K562 (cell line): Measurements from ENCODE around the gene ITGB5. TPM values are rescaled to one million over a fixed set of nuclear protein-coding genes. Genes with fewer than 3 reads are reported as not detected.

ENCODE experiments used
- ATAC-seq: fragments of 200-7000 bp; cut with Tn5 transposase; 3 replicates; pipeline ENCODE4 v1.9.1; 2020; ENCODE audit warnings: moderate library complexity
- BruUV-seq: library from RNA; stranded (reverse); fragments of 400-500 nt; replicated peaks from 2 replicates; lab custom pipeline; 2021; lab: Mats Ljungman, UMichigan
- CTCF ChIA-PET: fragments of 300-600 bp; formaldehyde crosslinking; extraction: SDS; loops from one replicate; lab custom pipeline; 2021; ENCODE audit warnings: low intra/inter-chr PET ratio; lab: Yijun Ruan, JAX
- POLR2A ChIA-PET: fragments of 300-600, 350-650 bp; sonication (Branson Sonifier 250); formaldehyde crosslinking; extraction: SDS; loops from one replicate; lab custom pipeline; 2021; ENCODE audit warnings: antibody characterized with exemption, inconsistent platforms; lab: Yijun Ruan, JAX
- DNase-seq, 4 experiments: peaks; one replicate each; pipeline versions ENCODE4 v3.0.0 to v3.0.0-alpha.2; 2011 to 2018; ENCODE audit warnings: low spot score in 3 of 4, mixed read lengths in 3 of 4; ENCODE audit errors: extremely low read depth in 1 of 4
- FAIRE-seq: peaks from 2 replicates; lab custom pipeline; 2011; peaks lifted over from hg19 to GRCh38; lab: Jason Lieb, UNC
- H2AFZ ChIP-seq: 2 replicates; pipeline ENCODE4 v1.6.0; 2011; ENCODE audit warnings: low read depth, low read length, control low read depth, inconsistent platforms
- H3K27ac ChIP-seq: fragments of 200-600 bp; 3 replicates; pipeline ENCODE4 v1.8.0; 2011; ENCODE audit warnings: low read depth, mild to moderate bottlenecking, control low read depth, inconsistent platforms, low read length, moderate library complexity, mixed read lengths; ENCODE audit errors: extremely low read depth
- H3K27me3 ChIP-seq, 2 experiments: fragments of 300-600 bp in 1 of 2; 2 replicates in 1 of 2; 3 replicates in 1 of 2; pipeline versions ENCODE4 v1.6.0 to v1.8.0; 2011; ENCODE audit warnings: inconsistent platforms in 2 of 2, low read length in 2 of 2, mild to moderate bottlenecking in 1 of 2, mixed read lengths in 1 of 2, moderate library complexity in 1 of 2; ENCODE audit not compliant: control insufficient read depth in 2 of 2, insufficient read depth in 2 of 2
- H3K36me3 ChIP-seq: fragments of 300-600 bp; 3 replicates; pipeline ENCODE4 v1.8.0; 2011; ENCODE audit warnings: mild to moderate bottlenecking, low read length, inconsistent platforms; ENCODE audit not compliant: control insufficient read depth, insufficient read depth
- H3K4me1 ChIP-seq, 2 experiments: fragments of 200-600 bp in 1 of 2; replicated peaks in 1 of 2; 2 replicates in 1 of 2; 3 replicates in 1 of 2; pipeline versions ENCODE4 v1.5.1 to v1.8.0; 2011; ENCODE audit warnings: inconsistent platforms in 2 of 2, low read length in 2 of 2, mild to moderate bottlenecking in 1 of 2, mixed read lengths in 1 of 2, moderate library complexity in 1 of 2; ENCODE audit not compliant: control insufficient read depth in 2 of 2, insufficient read depth in 2 of 2
- H3K4me2 ChIP-seq: 2 replicates; pipeline ENCODE4 v1.6.1; 2011; ENCODE audit warnings: low read length, control low read depth, inconsistent platforms, mixed read lengths; ENCODE audit not compliant: insufficient read depth
- H3K4me3 ChIP-seq: fragments of 200-600 bp; sonication (generic), shearing (Covaris generic); 2 replicates; pipeline ENCODE4 v1.5.1; 2016; ENCODE audit warnings: control low read depth, inconsistent platforms
- H3K79me2 ChIP-seq: fragments of 200-600 bp; 3 replicates; pipeline ENCODE4 v1.8.0; 2011; ENCODE audit warnings: low read length, inconsistent platforms; ENCODE audit not compliant: control insufficient read depth, insufficient read depth
- H3K9ac ChIP-seq, 2 experiments: 2 replicates each; pipeline versions ENCODE4 v1.6.0 to v1.6.1; 2011; ENCODE audit warnings: low read depth in 2 of 2, low read length in 2 of 2, control low read depth in 1 of 2, inconsistent platforms in 1 of 2, mild to moderate bottlenecking in 1 of 2, mixed read lengths in 1 of 2; ENCODE audit not compliant: insufficient read depth in 1 of 2
- H3K9me1 ChIP-seq: one replicate; pipeline ENCODE4 v1.6.0; 2011; ENCODE audit warnings: inconsistent platforms, mild to moderate bottlenecking, low read length, moderate library complexity; ENCODE audit not compliant: control insufficient read depth, insufficient read depth
- H3K9me3 ChIP-seq: replicated peaks from 2 replicates; pipeline ENCODE4 v1.5.1; 2011; ENCODE audit warnings: low read depth, low read length, inconsistent platforms; ENCODE audit not compliant: control insufficient read depth, insufficient read depth
- H4K20me1 ChIP-seq: replicated peaks from 2 replicates; pipeline ENCODE4 v1.6.1; 2011; ENCODE audit warnings: low read length, inconsistent platforms, mixed read lengths; ENCODE audit not compliant: control insufficient read depth, insufficient read depth
- CHCHD3 ChIP-seq: fragments of 250-450 bp; sonication (Bioruptor Pico); IDR thresholded peaks from 2 replicates; pipeline ENCODE4 v2.1.2; 2022; ENCODE audit warnings: mild to moderate bottlenecking
- HLTF ChIP-seq: fragments of 450-650 bp; IDR thresholded peaks from 2 replicates; pipeline ENCODE4 v1.6.1; 2016
- HNRNPUL1 ChIP-seq: fragments of 200-400 bp; formaldehyde crosslinking; IDR thresholded peaks from 2 replicates; pipeline ENCODE4 v1.6.1; 2017; ENCODE audit warnings: low read length
- HSF4 ChIP-seq: fragments of 250-450 bp; sonication (Bioruptor Pico); IDR thresholded peaks from 2 replicates; pipeline ENCODE4 v2.1.2; 2022; ENCODE audit warnings: mild to moderate bottlenecking, moderate library complexity, borderline replicate concordance
- OTX1 ChIP-seq: fragments of 450-650 bp; formaldehyde crosslinking; IDR thresholded peaks from 2 replicates; pipeline ENCODE4 v1.4.0; 2022; ENCODE audit warnings: mild to moderate bottlenecking
- POLR2G ChIP-seq: fragments of 200-400 bp; formaldehyde crosslinking; IDR thresholded peaks from 2 replicates; pipeline ENCODE4 v1.6.1; 2017; ENCODE audit warnings: low read depth, mild to moderate bottlenecking, antibody characterized with exemption, low read length, moderate library complexity
- SAFB2 ChIP-seq: fragments of 200-400 bp; formaldehyde crosslinking; IDR thresholded peaks from 2 replicates; pipeline ENCODE4 v1.6.1; 2018; ENCODE audit warnings: borderline replicate concordance, low read length, low read depth, moderate library complexity; ENCODE audit not compliant: severe bottlenecking
- SIRT6 ChIP-seq: IDR thresholded peaks from one replicate; pipeline ENCODE4 v1.6.1; 2012; ENCODE audit warnings: low read depth, mild to moderate bottlenecking, control low read depth, inconsistent platforms, low read length, moderate library complexity
- SMAD1 ChIP-seq: fragments of 150-350 bp; IDR thresholded peaks from 2 replicates; pipeline ENCODE4 v1.6.1; 2014; ENCODE audit warnings: low read length, low read depth; ENCODE audit not compliant: partially characterized antibody
- TAF1 ChIP-seq: IDR thresholded peaks from 2 replicates; pipeline ENCODE4 v1.6.1; 2011; ENCODE audit warnings: mild to moderate bottlenecking, low read length, moderate library complexity; ENCODE audit not compliant: insufficient read depth, control insufficient read depth, severe bottlenecking; ENCODE audit errors: extremely low read depth
- TEAD1 ChIP-seq, 2 experiments: fragments of 450-650 bp in 1 of 2; sonication (generic) in 1 of 2; formaldehyde crosslinking; IDR thresholded peaks; 2 replicates each; pipeline versions ENCODE4 v1.4.0 to v1.8.0; 2020 to 2022; ENCODE audit warnings: mild to moderate bottlenecking in 2 of 2, missing genetic modification reagents in 1 of 2
- ZNF212 ChIP-seq: fragments of 450-650 bp; formaldehyde crosslinking; IDR thresholded peaks from 2 replicates; pipeline ENCODE4 v1.4.0; 2020; ENCODE audit warnings: mild to moderate bottlenecking
- WGBS: fragments of 100-300 bp; shearing (Covaris generic); methylation state at CpG from one replicate; pipeline ENCODE4 v1.1.6; 2016; ENCODE audit warnings: low coverage, mixed read lengths; ENCODE audit not compliant: insufficient coverage; ENCODE audit errors: missing lambda C conversion rate; 5-methylcytosine and 5-hydroxymethylcytosine counted together
- in situ Hi-C: fragments of 300-500 bp; cut with MboI; formaldehyde crosslinking; loops from 4 replicates; pipeline ENCODE4 v1.15.0; 2018; ENCODE audit warnings: inconsistent platforms, mixed read lengths
- intact Hi-C: fragments of 100-400 bp; cut with micrococcal nuclease; formaldehyde crosslinking; loops from 2 replicates; pipeline ENCODE4 v1.14.2; 2022
- polyA plus RNA-seq, 8 experiments: library from polyadenylated mRNA; depleted of rRNA in 4 of 8; stranded (reverse) in 5 of 8; unstranded in 3 of 8; fragments of >200 nt; fragmentation: Nextera tagmentation in 2 of 8; fragmentation: Illumina TruSeq in 1 of 8; extraction: Ambion mirVana in 2 of 8; extraction: Trizol in 1 of 8; gene quantifications; 2 replicates each; pipeline versions ENCODE4 v1.2.1 to v1.2.3, GENCODE V29; 2011 to 2014; ENCODE audit warnings: inconsistent platforms in 1 of 8, missing spikeins in 1 of 8
- total RNA-seq, 7 experiments: library from RNA; depleted of rRNA in 6 of 7; stranded (reverse); fragments of >200 nt in 6 of 7; fragmentation: Illumina TruSeq in 2 of 7; extraction: Trizol in 2 of 7; gene quantifications; 2 replicates each; pipeline versions ENCODE4 v1.2.1 to v1.2.3, GENCODE V29; 2011 to 2021; ENCODE audit warnings: low replicate concordance in 1 of 7
- TF ChIP-seq, protein P1 (sequence below): fragments of 450-650 bp; IDR thresholded peaks from 2 replicates; pipeline ENCODE4 v1.7.0; 2016; ENCODE audit warnings: borderline replicate concordance
- TF ChIP-seq, protein P2 (sequence below): IDR thresholded peaks from 3 replicates; pipeline ENCODE4 v1.6.1; 2011; ENCODE audit warnings: borderline replicate concordance, mild to moderate bottlenecking; ENCODE audit not compliant: insufficient read length, insufficient read depth
- TF ChIP-seq, protein P3 (sequence below): sonication (generic); formaldehyde crosslinking; IDR thresholded peaks from 2 replicates; pipeline ENCODE4 v1.8.0; 2022; ENCODE audit warnings: missing genetic modification reagents, mild to moderate bottlenecking, moderate library complexity, borderline replicate concordance
- TF ChIP-seq, protein P4 (sequence below): fragments of 250-450 bp; sonication (Bioruptor Pico); IDR thresholded peaks from 2 replicates; pipeline ENCODE4 v1.5.0; 2022; ENCODE audit warnings: mild to moderate bottlenecking

ITGB5 gene
- total and polyA plus RNA-seq, 9 of the 15 experiments (the other 6 are each of a cell fraction or from before 2014, with no cell fraction given) = 1.7 to 46.8 (median 9.9) TPM

DNA sequence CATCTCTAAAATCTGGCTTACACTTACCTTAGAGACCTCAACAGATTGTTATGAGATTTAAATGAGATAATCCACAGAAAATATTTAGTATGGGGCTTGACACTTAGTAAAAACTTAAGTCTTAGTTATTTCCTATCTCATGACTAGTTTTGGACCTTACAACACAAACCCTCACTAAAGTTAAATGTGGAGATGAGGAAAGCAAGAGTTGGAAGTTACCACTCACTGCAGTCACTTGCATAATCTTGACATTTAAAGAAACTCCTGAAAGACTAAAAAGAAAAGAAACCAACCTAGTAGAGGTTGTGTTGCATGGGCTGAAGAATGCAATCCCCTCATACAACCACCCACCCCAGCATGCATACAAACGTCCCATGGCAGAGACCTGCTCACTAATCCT lies 40.1 kb downstream of the ITGB5 start (continued):
- TF ChIP-seq, protein P1, sequence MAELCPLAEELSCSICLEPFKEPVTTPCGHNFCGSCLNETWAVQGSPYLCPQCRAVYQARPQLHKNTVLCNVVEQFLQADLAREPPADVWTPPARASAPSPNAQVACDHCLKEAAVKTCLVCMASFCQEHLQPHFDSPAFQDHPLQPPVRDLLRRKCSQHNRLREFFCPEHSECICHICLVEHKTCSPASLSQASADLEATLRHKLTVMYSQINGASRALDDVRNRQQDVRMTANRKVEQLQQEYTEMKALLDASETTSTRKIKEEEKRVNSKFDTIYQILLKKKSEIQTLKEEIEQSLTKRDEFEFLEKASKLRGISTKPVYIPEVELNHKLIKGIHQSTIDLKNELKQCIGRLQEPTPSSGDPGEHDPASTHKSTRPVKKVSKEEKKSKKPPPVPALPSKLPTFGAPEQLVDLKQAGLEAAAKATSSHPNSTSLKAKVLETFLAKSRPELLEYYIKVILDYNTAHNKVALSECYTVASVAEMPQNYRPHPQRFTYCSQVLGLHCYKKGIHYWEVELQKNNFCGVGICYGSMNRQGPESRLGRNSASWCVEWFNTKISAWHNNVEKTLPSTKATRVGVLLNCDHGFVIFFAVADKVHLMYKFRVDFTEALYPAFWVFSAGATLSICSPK = no peak
- TF ChIP-seq, protein P2, sequence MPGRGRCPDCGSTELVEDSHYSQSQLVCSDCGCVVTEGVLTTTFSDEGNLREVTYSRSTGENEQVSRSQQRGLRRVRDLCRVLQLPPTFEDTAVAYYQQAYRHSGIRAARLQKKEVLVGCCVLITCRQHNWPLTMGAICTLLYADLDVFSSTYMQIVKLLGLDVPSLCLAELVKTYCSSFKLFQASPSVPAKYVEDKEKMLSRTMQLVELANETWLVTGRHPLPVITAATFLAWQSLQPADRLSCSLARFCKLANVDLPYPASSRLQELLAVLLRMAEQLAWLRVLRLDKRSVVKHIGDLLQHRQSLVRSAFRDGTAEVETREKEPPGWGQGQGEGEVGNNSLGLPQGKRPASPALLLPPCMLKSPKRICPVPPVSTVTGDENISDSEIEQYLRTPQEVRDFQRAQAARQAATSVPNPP = no peak
- TF ChIP-seq, protein P3, sequence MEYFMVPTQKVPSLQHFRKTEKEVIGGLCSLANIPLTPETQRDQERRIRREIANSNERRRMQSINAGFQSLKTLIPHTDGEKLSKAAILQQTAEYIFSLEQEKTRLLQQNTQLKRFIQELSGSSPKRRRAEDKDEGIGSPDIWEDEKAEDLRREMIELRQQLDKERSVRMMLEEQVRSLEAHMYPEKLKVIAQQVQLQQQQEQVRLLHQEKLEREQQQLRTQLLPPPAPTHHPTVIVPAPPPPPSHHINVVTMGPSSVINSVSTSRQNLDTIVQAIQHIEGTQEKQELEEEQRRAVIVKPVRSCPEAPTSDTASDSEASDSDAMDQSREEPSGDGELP = no peak
- TF ChIP-seq OTX1 = no peak

DNA sequence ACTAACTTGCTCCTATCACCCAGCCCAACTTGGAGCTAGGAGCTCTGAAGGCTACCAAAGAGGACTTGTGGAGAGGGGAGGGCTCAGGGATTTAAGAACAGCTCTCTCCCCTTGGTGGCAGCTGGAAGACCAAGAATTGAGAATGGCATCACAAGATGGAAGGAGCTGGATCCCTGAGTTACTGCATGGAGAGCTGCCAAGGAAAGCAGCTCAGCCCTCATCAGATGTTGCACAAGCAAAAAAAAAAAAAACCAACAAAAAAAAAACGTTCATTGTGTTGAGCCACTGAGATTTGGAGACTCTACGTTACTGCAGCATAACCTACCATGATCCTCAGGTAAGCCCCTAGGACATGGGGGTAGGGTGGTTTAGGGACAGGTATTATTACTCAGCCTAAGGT lies 41.0 kb downstream of the ITGB5 start:
- POLR2A ChIA-PET = interaction anchor here (1.3 to 1.5 kb wide), 2 partner anchors 14 to 23 kb away, joined by 3 to 6 read pairs; no protein-coding TSS in a partner anchor
- Histone ChIP-seq H3K9me1 (no peaks in the 10 kb centered on the region), H3K79me2 (no peaks in the 10 kb centered on the region), H3K9ac (no peak overlapping the region), H3K27ac (no peak overlapping the region), H4K20me1 (no peaks in the 10 kb centered on the region), H3K27me3 (no peaks in the 10 kb centered on the region), H2AFZ (no peak overlapping the region), H3K4me2 (no peak overlapping the region), H3K36me3 (no peaks in the 10 kb centered on the region; the same call in 2 of the 3 replicates), H3K9me3 (no peaks in the 10 kb centered on the region), H3K4me3 (no peak overlapping the region), H3K4me1 (no peaks in the 10 kb centered on the region)
- DNase-seq = no peak
- no peak for ATAC-seq
- no peak for FAIRE-seq
- BruUV-seq = no TSS peak
- in situ Hi-C loops (no loop called here), intact Hi-C loops (no loop called here)
- CTCF ChIA-PET = no interaction called here
- 25% methylated on average over 2 of the region's 2 CpGs for WGBS
- TF ChIP-seq HLTF = no peak
- TF ChIP-seq HSF4 (CRISPR knock-in tag) = no peak
- no peak for TF ChIP-seq SMAD1
- TF ChIP-seq CHCHD3 (CRISPR knock-in tag) = no peak
- TF ChIP-seq ZNF212 (CRISPR knock-in tag) = no peak
- TF ChIP-seq TAF1 = no peak
- TF ChIP-seq SAFB2 = no peak
- no peak for TF ChIP-seq SIRT6
- no peak for TF ChIP-seq HNRNPUL1
- no peak for TF ChIP-seq TEAD1 (CRISPR knock-in tag; IDR thresholded peaks at IDR 0.05)
- no peak for TF ChIP-seq POLR2G
- TF ChIP-seq, protein P4, sequence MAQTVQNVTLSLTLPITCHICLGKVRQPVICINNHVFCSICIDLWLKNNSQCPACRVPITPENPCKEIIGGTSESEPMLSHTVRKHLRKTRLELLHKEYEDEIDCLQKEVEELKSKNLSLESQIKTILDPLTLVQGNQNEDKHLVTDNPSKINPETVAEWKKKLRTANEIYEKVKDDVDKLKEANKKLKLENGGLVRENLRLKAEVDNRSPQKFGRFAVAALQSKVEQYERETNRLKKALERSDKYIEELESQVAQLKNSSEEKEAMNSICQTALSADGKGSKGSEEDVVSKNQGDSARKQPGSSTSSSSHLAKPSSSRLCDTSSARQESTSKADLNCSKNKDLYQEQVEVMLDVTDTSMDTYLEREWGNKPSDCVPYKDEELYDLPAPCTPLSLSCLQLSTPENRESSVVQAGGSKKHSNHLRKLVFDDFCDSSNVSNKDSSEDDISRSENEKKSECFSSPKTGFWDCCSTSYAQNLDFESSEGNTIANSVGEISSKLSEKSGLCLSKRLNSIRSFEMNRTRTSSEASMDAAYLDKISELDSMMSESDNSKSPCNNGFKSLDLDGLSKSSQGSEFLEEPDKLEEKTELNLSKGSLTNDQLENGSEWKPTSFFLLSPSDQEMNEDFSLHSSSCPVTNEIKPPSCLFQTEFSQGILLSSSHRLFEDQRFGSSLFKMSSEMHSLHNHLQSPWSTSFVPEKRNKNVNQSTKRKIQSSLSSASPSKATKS (CRISPR knock-in tag) = no peak
